ENCODE results near the gene NOM1. TPM values are rescaled to one million over a fixed set of nuclear protein-coding genes. Genes with fewer than 3 reads are reported as not detected.

NOM1 gene
- polyA plus RNA-seq, 4 donors = 3.6 to 19.7 (median 7.2) TPM

DNA sequence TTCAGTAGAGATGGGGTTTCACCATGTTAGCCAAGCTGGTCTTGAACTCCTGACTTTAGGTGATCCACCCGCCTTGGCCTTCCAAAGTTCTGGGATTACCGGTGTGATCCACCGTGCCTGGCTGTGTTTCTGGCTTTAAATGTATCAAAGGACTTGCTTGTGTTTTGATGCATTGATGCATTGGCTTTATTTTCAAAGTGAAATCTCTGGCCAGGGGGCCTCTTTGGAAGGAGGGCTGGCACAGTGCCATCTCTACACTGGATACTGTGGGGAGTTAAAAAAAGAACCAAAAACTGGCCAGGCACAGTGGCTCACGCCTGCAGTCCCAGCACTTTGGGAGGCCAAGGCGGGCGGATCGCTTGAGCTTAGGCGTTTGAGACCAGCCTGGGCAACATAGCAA is 44.9 kb downstream of the NOM1 start:
- DNase-seq (no peak), FAIRE-seq (no peak)
- H3K4me3 ChIP-seq (ENCODE audit: low read depth in 1 of 3, low read length in 3 of 3) = no peak overlapping the region
- H3K27me3 ChIP-seq (ENCODE audit: control insufficient read depth in 3 of 3, insufficient read depth in 3 of 3, low read length in 3 of 3) = peaks cover 0 to 7% (median 1%) of the 10 kb centered on the region in 3 donors
- 76 to 78% (median 78%) methylated on average over 8 of the region's 8 CpGs for WGBS, 3 donors
- no peak overlapping the region for H3K27ac ChIP-seq (ENCODE audit: low read depth in 1 of 3, low read length in 2 of 3)
- H3K9me3 ChIP-seq (ENCODE audit: control insufficient read depth in 2 of 2, insufficient read depth in 1 of 2, low read depth in 1 of 2, low read length in 1 of 2) = peaks cover 0 to 4% of the 10 kb centered on the region in 2 donors
- peaks cover 0 to 7% (median 0%) of the 10 kb centered on the region in 3 donors for H3K4me1 ChIP-seq (ENCODE audit: control insufficient read depth in 3 of 3, insufficient read depth in 2 of 3, low read depth in 1 of 3, low read length in 2 of 3)
- peaks cover 0 to 9% (median 0%) of the 10 kb centered on the region in 3 donors for H3K36me3 ChIP-seq (ENCODE audit: control insufficient read depth in 3 of 3, insufficient read depth in 2 of 3, low read depth in 1 of 3, low read length in 3 of 3)

DNA sequence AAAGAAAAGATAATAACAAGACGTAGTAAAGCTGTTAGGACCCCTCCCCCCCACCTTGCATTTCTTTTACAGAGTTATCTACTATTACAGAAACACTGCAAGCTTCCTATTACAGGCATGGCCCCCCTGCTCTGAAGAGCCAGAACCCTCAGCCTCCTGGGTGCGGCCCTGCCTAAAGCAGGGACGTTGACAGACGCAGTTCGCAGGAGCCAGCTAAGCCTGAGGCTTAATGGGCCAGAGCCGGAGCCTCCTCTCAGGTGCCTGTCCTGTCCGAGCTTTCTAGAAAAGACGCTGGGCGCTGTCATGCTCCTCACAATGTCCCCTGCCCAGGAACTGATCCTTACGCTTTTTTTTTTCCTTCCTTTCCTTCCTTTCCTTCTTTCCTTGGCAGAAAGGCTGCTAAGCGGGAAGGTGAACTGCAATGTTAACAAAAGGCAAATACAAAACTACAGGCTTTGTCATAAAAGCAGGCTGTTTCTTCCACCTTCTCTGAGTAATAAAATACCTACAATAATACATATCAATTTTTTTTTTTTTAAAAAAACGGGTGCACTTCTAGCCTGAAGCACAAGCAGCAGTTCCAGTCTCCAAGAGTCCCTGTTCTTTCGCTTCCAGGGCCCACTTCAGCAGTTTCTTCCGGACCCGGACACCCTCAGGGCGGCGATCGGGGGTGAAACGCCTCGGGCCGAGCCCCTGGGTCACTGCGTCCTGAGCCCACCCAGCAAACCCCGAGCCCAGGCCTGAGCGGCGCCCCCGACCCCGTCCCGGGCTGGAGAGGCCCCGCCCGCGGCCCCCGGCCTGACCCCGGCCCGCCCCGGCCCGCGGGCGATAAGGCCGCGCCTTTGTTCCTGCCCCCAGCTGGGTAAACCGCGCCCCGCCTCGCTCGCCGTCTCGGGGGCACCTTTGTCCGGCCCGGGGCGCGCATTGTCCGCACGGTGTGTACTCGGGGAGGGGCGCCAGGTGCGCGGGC is 49.8 kb downstream of the NOM1 start:
- Histone ChIP-seq H3K27ac (ENCODE audit: low read depth in 1 of 3, low read length in 2 of 3) (peak overlapping the region; percentile 34 to 60 (median 43)), H3K9me3 (ENCODE audit: control insufficient read depth in 2 of 2, insufficient read depth in 1 of 2, low read depth in 1 of 2, low read length in 1 of 2) (peaks cover 0 to 7% of the 10 kb centered on the region in 2 donors), H3K4me3 (ENCODE audit: low read depth in 1 of 3, low read length in 3 of 3) (peak overlapping the region; percentile 34 to 86 (median 54)), H3K27me3 (ENCODE audit: control insufficient read depth in 3 of 3, insufficient read depth in 3 of 3, low read length in 3 of 3) (peaks cover 0 to 30% (median 23%) of the 10 kb centered on the region in 3 donors), H3K36me3 (ENCODE audit: control insufficient read depth in 3 of 3, insufficient read depth in 2 of 3, low read depth in 1 of 3, low read length in 3 of 3) (peaks cover 0 to 6% (median 0%) of the 10 kb centered on the region in 3 donors), H3K4me1 (ENCODE audit: control insufficient read depth in 3 of 3, insufficient read depth in 2 of 3, low read depth in 1 of 3, low read length in 2 of 3) (peaks cover 6 to 29% (median 6%) of the 10 kb centered on the region in 3 donors)
- FAIRE-seq (no peak), DNase-seq (peak; percentile 63 to 66)
- 3 to 11% (median 9%) methylated on average over 43 to 57 of the region's 57 CpGs for WGBS, 3 donors

- FAIRE-seq (no peak), DNase-seq (peak; percentile 66 to 71)
- H3K27me3 ChIP-seq (ENCODE audit: control insufficient read depth in 3 of 3, insufficient read depth in 3 of 3, low read length in 3 of 3) = peaks cover 0 to 34% (median 29%) of the 10 kb centered on the region in 3 donors
- peaks cover 0 to 14% of the 10 kb centered on the region in 2 donors for H3K9me3 ChIP-seq (ENCODE audit: control insufficient read depth in 2 of 2, insufficient read depth in 1 of 2, low read depth in 1 of 2, low read length in 1 of 2)
- peak overlapping the region in 2 of 3 donors; percentile 47 to 56 for H3K27ac ChIP-seq (ENCODE audit: low read depth in 1 of 3, low read length in 2 of 3)
- peaks cover 0 to 15% (median 0%) of the 10 kb centered on the region in 3 donors for H3K36me3 ChIP-seq (ENCODE audit: control insufficient read depth in 3 of 3, insufficient read depth in 2 of 3, low read depth in 1 of 3, low read length in 3 of 3)
- H3K4me3 ChIP-seq (ENCODE audit: low read depth in 1 of 3, low read length in 3 of 3) = peak overlapping the region; percentile 45 to 86 (median 54)
- WGBS, 3 donors = 1% methylated on average over 48 to 75 of the region's 75 CpGs
- peaks cover 7 to 33% (median 12%) of the 10 kb centered on the region in 3 donors for H3K4me1 ChIP-seq (ENCODE audit: control insufficient read depth in 3 of 3, insufficient read depth in 2 of 3, low read depth in 1 of 3, low read length in 2 of 3)
Measured at GRCh38 chr7:156999958-157000726, 50.6 kb downstream of the NOM1 start.

GRCh38 chr7:157000741-157001653 is 51.5 kb downstream of the NOM1 start:
- Histone ChIP-seq H3K27me3 (ENCODE audit: control insufficient read depth in 3 of 3, insufficient read depth in 3 of 3, low read length in 3 of 3) (peaks cover 0 to 37% (median 33%) of the 10 kb centered on the region in 3 donors), H3K27ac (ENCODE audit: low read depth in 1 of 3, low read length in 2 of 3) (peak overlapping the region in 2 of 3 donors; percentile 14 to 17), H3K36me3 (ENCODE audit: control insufficient read depth in 3 of 3, insufficient read depth in 2 of 3, low read depth in 1 of 3, low read length in 3 of 3) (peaks cover 0 to 20% (median 0%) of the 10 kb centered on the region in 3 donors), H3K9me3 (ENCODE audit: control insufficient read depth in 2 of 2, insufficient read depth in 1 of 2, low read depth in 1 of 2, low read length in 1 of 2) (peaks cover 0 to 16% of the 10 kb centered on the region in 2 donors), H3K4me1 (ENCODE audit: control insufficient read depth in 3 of 3, insufficient read depth in 2 of 3, low read depth in 1 of 3, low read length in 2 of 3) (peaks cover 12 to 37% (median 12%) of the 10 kb centered on the region in 3 donors), H3K4me3 (ENCODE audit: low read depth in 1 of 3, low read length in 3 of 3) (peak overlapping the region; percentile 18 to 86 (median 44))
- WGBS, 3 donors = 28 to 44% (median 40%) methylated on average over 24 to 25 of the region's 25 CpGs
- FAIRE-seq (no peak), DNase-seq (peak in 1 of 2 donors; percentile 48)

GRCh38 chr7:157001920-157002818 is 52.7 kb downstream of the NOM1 start:
- H3K27ac ChIP-seq (ENCODE audit: low read depth in 1 of 3, low read length in 2 of 3) = no peak overlapping the region
- H3K9me3 ChIP-seq (ENCODE audit: control insufficient read depth in 2 of 2, insufficient read depth in 1 of 2, low read depth in 1 of 2, low read length in 1 of 2) = peaks cover 0 to 16% of the 10 kb centered on the region in 2 donors
- FAIRE-seq (no peak), DNase-seq (no peak)
- peaks cover 0 to 41% (median 39%) of the 10 kb centered on the region in 3 donors for H3K27me3 ChIP-seq (ENCODE audit: control insufficient read depth in 3 of 3, insufficient read depth in 3 of 3, low read length in 3 of 3)
- H3K4me3 ChIP-seq (ENCODE audit: low read depth in 1 of 3, low read length in 3 of 3) = no peak overlapping the region
- H3K4me1 ChIP-seq (ENCODE audit: control insufficient read depth in 3 of 3, insufficient read depth in 2 of 3, low read depth in 1 of 3, low read length in 2 of 3) = peaks cover 12 to 46% (median 12%) of the 10 kb centered on the region in 3 donors
- WGBS, 3 donors = 31 to 72% (median 52%) methylated on average over 29 to 32 of the region's 32 CpGs
- peaks cover 0 to 24% (median 0%) of the 10 kb centered on the region in 3 donors for H3K36me3 ChIP-seq (ENCODE audit: control insufficient read depth in 3 of 3, insufficient read depth in 2 of 3, low read depth in 1 of 3, low read length in 3 of 3)

- peaks cover 0 to 24% (median 0%) of the 10 kb centered on the region in 3 donors for H3K36me3 ChIP-seq (ENCODE audit: control insufficient read depth in 3 of 3, insufficient read depth in 2 of 3, low read depth in 1 of 3, low read length in 3 of 3)
- H3K9me3 ChIP-seq (ENCODE audit: control insufficient read depth in 2 of 2, insufficient read depth in 1 of 2, low read depth in 1 of 2, low read length in 1 of 2) = peaks cover 0 to 14% of the 10 kb centered on the region in 2 donors
- H3K27ac ChIP-seq (ENCODE audit: low read depth in 1 of 3, low read length in 2 of 3) = peak overlapping the region; percentile 24 to 78 (median 76)
- no peak for FAIRE-seq
- peaks cover 12 to 49% (median 12%) of the 10 kb centered on the region in 3 donors for H3K4me1 ChIP-seq (ENCODE audit: control insufficient read depth in 3 of 3, insufficient read depth in 2 of 3, low read depth in 1 of 3, low read length in 2 of 3)
- H3K27me3 ChIP-seq (ENCODE audit: control insufficient read depth in 3 of 3, insufficient read depth in 3 of 3, low read length in 3 of 3) = peaks cover 0 to 43% (median 40%) of the 10 kb centered on the region in 3 donors
- peak; percentile 48 to 67 for DNase-seq
- whole genome bisulfite sequencing, 3 donors = 11 to 16% (median 16%) methylated on average over 47 of the region's 47 CpGs
- H3K4me3 ChIP-seq (ENCODE audit: low read depth in 1 of 3, low read length in 3 of 3) = peak overlapping the region in 1 of 3 donors; percentile 17
Measured at GRCh38 chr7:157002819-157003421, 53.4 kb downstream of the NOM1 start.

All from small intestine (tissue), 7 donors.